GM18507 (cell line): Measurements from ENCODE around the gene STX12.
"Not testable (repeated sequence)": the region's sequence is repeated elsewhere in the genome, so short reads cannot be mapped to it uniquely, and the experiment has no call there.

Source experiments
- DNase-seq: peaks from one replicate; pipeline ENCODE4 v3.0.0; 2011; ENCODE audit warnings: low read depth; ENCODE audit not compliant: insufficient read length; ENCODE audit errors: extremely low spot score
- FAIRE-seq: peaks from 2 replicates; lab custom pipeline; 2011; peaks lifted over from hg19 to GRCh38; lab: Jason Lieb, UNC

STX12 gene

GRCh38 chr1:27862671-27863537 is 89.9 kb downstream of the STX12 start:
- no peak for DNase-seq
- FAIRE-seq: peak; percentile 75

- no peak for DNase-seq
- no peak for FAIRE-seq
Observed at GRCh38 chr1:27863538-27863915, 90.5 kb downstream of the STX12 start.

GRCh38 chr1:27864264-27864895 is 91.4 kb downstream of the STX12 start:
- DNase-seq (no peak), FAIRE-seq (peak; percentile 76)

GRCh38 chr1:27865821-27866220 is 92.8 kb downstream of the STX12 start:
- FAIRE-seq (peak; percentile 52), DNase-seq (no peak)

GRCh38 chr1:27868556-27868931 is 95.5 kb downstream of the STX12 start:
- no peak for FAIRE-seq
- DNase-seq: no peak

GRCh38 chr1:27868932-27869718 is 96.1 kb downstream of the STX12 start:
- FAIRE-seq (peak; percentile 85), DNase-seq (no peak)

- FAIRE-seq (no peak), DNase-seq (no peak)
Observed at GRCh38 chr1:27869719-27870085, 96.7 kb downstream of the STX12 start.

- DNase-seq, FAIRE-seq: not testable (repeated sequence)
Observed at GRCh38 chr1:27871076-27871475, 98.1 kb downstream of the STX12 start.

- DNase-seq (no peak), FAIRE-seq (no peak)
Observed at GRCh38 chr1:27872059-27872801, 99.2 kb downstream of the STX12 start, which contains the start of gene THEMIS2. TSS of gene THEMIS2 (plus strand) at chr1:27872544. CDS start at chr1:27872572, 28 bp downstream.

GRCh38 chr1:27872802-27873551 is 100.0 kb downstream of the STX12 start:
- DNase-seq (no peak), FAIRE-seq (peak; percentile 87)

- FAIRE-seq (peak; percentile 70), DNase-seq (no peak)
Observed at GRCh38 chr1:27873671-27874384, 100.8 kb downstream of the STX12 start.
